C4-2B (cell line): ENCODE data around the gene REV3L.
"Not testable (repeated sequence)": the region's sequence is repeated elsewhere in the genome, so short reads cannot be mapped to it uniquely, and the experiment has no call there.

Experiments used
- H3K27ac ChIP-seq: fragments of 450-650 bp; 2 replicates; pipeline ENCODE4 v1.5.1; 2017
- ZFX ChIP-seq: fragments of 450-650 bp; IDR thresholded peaks from 2 replicates; pipeline ENCODE4 v1.6.1; 2017
- TF ChIP-seq, protein P1 (sequence below): fragments of 450-650 bp; conservative IDR thresholded peaks from 2 replicates; pipeline ENCODE4 v1.5.1; 2017; ENCODE audit warnings: mild to moderate bottlenecking

The REV3L gene

DNA sequence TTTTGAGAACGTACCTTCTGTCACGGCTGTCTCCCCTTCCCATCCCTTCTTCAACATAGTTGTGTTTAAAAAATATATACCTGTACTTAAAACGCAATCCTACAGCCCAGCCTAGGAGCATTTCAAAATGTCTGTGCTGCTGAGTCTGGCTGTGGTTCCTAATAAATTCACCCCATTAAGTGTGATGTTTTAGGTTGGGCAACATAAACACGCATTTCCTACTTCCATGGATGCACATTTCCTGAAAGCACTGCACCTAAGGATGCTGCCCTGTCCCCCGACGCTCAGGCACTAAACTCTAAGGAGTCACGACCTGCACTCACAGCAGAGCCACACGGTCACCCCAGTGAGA, 1.2 kb downstream of the REV3L start:
- no peak for TF ChIP-seq ZFX
- H3K27ac ChIP-seq: peak overlapping the region; percentile 86

DNA sequence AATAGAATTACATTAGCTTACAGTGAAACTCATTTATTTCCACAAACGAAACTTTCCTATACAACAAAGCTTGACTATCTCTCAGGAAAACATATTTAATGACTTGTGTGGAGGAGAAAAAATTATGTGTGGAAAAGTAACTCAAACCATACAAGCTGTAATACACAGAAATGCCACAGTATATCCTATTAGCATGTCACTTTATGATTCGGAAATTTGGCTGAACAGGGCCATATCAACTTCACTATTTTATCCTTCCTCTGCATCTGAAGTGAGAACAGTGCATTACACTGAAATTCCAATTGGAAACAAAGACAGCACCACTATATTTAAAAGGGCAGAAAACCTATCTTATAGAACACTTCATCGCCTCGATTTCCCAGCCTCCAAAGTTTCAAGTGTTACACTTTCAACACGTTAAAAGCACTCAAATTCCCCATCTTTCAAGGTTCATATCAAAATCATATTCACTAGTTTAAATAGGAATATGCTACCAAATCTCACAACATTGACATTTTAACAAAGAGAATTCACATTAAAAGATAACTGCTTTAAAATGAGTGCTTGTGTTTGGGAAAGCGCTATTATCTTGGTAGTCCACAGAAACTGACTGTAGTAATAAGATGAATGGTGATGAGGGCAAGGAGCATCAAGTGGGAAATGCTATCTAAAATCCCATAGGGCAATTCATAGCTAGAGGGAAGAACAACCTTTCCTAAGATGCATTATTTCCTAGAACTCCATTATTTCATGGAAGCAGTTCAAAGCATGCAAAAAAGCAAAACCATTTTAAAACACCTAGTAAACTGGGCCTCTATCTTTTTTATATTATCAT, 1.8 kb downstream of the REV3L start:
- H3K27ac ChIP-seq: no peak overlapping the region
- no peak for TF ChIP-seq ZFX
- TF ChIP-seq, protein P1, sequence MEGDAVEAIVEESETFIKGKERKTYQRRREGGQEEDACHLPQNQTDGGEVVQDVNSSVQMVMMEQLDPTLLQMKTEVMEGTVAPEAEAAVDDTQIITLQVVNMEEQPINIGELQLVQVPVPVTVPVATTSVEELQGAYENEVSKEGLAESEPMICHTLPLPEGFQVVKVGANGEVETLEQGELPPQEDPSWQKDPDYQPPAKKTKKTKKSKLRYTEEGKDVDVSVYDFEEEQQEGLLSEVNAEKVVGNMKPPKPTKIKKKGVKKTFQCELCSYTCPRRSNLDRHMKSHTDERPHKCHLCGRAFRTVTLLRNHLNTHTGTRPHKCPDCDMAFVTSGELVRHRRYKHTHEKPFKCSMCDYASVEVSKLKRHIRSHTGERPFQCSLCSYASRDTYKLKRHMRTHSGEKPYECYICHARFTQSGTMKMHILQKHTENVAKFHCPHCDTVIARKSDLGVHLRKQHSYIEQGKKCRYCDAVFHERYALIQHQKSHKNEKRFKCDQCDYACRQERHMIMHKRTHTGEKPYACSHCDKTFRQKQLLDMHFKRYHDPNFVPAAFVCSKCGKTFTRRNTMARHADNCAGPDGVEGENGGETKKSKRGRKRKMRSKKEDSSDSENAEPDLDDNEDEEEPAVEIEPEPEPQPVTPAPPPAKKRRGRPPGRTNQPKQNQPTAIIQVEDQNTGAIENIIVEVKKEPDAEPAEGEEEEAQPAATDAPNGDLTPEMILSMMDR: no peak

DNA sequence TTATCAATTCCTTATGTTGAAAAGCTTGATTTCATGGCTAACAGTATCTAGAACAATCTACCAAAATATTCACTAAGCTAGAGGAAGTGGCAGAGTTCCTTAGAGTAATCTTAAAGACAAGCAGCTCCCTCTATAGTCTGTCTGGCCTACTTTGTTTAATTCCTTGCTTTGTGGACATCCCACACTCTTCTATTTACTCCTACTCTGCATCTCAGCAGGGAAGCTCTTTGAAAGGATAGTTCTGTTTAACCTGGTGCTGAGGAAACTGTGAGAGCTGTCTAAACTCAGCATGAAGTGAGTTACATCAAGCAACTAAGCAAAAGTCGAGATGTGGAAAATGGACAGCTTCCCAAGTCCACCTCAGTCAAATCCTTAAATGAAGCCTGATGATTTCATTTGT, 4.3 kb downstream of the REV3L start:
- H3K27ac ChIP-seq: no peak overlapping the region
- no peak for TF ChIP-seq ZFX
- TF ChIP-seq, protein P1: peak; percentile 62

DNA sequence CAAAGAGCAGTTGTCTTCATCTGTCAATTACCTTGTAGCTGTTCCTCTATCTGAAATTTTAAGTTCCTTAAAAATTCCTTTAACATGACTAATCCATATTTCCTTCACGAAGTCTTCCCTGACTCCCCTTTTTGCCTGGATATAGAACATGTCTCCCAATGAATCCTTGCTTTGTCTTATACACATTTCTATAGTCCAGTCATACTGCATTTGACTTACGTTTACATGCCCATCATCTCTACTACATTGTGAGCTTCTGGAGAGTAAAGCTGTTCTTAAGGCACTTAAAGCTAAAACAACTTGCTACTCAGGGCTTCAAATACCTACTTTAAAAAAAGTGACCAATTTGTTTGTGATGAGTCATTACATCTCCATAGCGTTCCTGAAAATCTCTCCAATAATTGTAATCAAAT, 4.9 kb downstream of the REV3L start:
- TF ChIP-seq, protein P1: no peak
- no peak for TF ChIP-seq ZFX
- no peak overlapping the region for H3K27ac ChIP-seq

DNA sequence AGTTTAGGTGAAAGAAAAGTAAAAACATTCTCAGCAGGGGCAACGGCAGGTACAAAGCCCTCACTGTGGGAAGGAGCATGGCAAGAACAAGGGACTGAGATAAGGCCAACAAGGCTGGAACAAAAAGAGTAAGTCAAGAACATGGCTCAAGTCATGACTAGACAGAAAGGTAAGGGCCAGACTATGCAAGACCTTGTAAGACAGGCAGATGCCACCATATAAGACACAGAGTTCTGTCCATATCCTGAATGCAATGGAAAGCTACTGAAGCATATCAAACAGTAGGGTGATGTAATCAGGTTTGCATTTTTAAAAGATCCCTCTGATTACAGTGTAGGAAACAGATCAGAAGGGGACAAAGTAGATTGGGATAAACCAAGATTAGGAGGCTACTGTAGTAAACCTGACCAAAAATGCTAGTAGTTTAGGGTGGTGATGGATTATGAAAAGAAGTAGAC, 5.5 kb downstream of the REV3L start:
- TF ChIP-seq, protein P1: no peak
- no peak for TF ChIP-seq ZFX
- H3K27ac ChIP-seq: no peak overlapping the region

DNA sequence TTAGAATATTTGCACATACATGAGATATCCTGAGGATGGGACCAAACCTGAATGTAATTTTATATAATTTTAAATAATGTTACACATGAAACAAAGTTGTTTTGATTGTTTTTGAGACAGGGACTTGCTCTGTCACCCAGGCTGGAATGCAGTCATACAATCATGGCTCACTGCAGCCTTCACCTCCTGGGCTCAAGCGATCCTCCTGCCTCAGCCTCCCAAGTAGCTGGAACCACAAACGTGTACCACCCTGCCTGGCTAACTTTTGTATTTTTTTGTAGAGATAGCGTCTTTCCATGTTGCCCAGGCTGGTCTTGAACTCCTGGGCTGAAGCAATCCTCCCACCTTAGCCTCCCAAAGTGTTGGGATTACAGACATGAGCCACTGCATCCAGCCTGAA, 7.0 kb downstream of the REV3L start:
- H3K27ac ChIP-seq: not testable (repeated sequence)

DNA sequence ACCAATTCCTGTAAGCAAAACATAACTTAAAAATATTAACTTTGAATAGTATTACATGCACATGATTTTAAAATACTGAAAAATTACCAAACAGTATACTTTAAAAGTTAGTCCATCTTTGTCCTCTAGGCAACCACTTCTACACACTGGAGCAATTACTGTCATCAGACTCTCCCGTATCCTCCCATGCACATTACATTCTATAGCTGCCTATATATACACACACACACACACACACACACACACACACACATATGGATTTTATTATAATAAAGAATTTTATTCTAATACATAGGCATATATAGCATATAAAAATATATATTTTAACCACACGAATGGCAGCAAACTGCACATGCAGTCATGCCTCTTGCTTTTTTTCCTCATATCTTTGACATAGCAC, 8.2 kb downstream of the REV3L start:
- H3K27ac ChIP-seq: no peak overlapping the region
- TF ChIP-seq, protein P1: no peak
- TF ChIP-seq ZFX: no peak

DNA sequence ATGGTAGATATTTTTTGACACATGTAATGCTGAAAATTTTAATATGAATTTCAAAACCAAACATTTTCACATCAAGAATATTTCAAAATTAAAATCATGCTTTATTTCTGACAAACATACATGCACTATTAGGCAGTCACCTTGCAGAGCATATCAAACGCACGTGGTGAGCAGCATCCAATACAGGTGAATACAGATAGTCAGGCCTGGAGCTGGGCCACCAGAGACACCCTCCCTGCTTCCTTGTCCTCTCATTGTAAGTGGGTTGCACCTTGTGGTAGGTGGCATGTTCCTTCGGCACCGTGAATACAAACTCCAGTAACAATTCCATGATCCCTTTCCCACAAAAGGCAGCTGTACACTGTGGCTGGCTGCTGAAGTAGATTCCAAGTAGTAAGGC, 8.9 kb downstream of the REV3L start:
- no peak overlapping the region for H3K27ac ChIP-seq
- no peak for TF ChIP-seq ZFX
- TF ChIP-seq, protein P1: no peak
